Measurements from ENCODE around the gene PI16.
"Not testable (repeated sequence)": the region's sequence is repeated elsewhere in the genome, so short reads cannot be mapped to it uniquely, and the experiment has no call there.

Gene PI16

DNA sequence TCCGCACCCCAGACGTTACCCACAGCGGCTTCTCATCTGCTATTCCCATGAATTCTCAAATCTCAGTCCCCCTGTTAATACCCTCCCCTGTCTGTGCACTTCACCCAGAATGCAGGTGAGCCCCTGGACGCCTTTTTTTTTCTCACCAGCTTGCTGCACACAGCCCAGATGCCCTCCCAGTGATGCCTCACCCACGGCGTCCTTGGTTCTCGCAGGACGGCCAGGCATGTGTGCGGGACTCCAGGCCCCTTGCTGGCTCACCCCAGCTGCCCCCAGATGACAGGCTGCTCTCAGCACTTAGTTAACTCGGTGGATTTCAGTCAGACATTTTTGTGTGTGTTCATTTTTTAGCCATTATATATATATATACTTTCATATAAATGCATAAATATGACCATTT, 25.4 kb upstream of the PI16 start:
- no peak for DNase-seq (ENCODE audit: low spot score)

DNA sequence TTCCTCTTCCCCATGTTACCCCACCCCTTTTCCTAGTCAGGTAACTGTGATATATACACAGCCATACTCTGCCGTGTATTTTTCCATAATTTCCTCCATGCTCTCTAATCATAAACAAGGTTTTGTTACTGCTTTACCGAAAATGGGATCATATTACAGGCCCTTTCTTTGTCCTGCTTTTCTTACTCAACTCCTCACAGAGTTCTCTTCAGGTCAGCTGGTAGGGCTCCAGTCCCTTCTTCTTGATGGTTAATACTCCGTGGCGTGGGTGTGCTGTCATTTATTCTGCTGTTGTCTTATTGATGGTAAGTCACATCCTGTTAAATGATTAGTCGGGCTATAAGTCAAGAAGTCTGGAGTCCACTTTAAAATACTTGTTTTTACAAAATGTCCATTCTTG, 24.9 kb upstream of the PI16 start:
- DNase-seq (ENCODE audit: low spot score): no peak

- DNase-seq (ENCODE audit: low spot score): no peak
Measured at GRCh38 chr6:36930483-36930882, 24.1 kb upstream of the PI16 start.

DNA sequence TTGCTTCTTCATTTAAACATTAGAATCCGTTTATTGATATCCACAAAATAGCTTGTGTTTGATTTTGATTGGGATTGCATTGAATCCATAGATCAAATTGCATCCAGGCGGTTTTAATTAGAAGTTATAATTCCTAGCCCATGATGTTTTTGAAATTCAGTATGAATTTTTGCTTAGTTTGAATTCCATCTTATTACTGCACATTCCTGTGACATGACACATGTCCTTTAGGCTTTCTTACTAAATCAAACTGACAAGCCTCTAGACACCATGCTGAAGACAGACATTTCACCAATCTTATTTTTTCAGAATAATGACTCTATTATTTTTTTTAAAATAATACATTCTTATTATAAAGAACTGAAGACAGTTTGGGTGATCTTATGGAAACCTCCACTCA, 21.4 kb upstream of the PI16 start:
- peak; percentile 42 for DNase-seq (ENCODE audit: low spot score)

DNA sequence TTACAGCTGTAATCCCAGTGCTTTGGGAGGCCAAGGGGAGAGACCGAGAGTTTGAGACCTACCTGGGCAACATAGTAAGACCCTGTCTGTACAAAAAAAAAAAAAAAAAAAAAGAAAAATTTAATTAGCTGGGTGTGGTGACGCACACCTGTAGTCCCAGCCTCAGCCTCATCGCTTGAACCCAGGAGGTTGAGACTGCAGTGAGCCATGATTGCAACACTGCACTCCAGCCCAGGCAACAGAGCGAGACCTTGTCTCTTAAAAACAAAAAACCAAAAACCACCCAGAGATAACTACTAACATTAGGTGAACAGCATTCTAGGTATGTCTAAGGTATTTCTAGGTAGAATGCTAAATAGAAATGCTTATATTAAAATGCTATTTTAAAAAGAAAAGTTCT, 21.0 kb upstream of the PI16 start:
- no peak for DNase-seq (ENCODE audit: low spot score)

DNA sequence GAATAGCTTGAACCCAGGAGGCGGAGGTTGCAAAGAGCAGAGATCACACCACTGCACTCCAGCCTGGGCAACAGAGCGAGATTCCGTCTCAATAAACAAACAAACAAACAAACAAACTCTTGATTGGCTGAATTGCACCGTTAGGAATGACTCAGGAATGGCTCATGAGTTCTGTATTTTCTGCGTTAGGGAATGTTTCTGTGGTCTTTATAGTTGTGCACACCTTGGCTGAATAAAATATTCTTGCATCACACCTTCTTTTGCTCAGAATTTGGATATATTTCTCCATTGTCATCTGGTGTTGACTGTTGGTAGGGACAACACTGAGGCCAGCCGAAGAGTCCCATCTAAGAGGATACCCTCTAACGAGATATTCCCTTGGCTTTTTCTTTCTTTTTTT, 19.6 kb upstream of the PI16 start:
- no peak for DNase-seq (ENCODE audit: low spot score)

DNA sequence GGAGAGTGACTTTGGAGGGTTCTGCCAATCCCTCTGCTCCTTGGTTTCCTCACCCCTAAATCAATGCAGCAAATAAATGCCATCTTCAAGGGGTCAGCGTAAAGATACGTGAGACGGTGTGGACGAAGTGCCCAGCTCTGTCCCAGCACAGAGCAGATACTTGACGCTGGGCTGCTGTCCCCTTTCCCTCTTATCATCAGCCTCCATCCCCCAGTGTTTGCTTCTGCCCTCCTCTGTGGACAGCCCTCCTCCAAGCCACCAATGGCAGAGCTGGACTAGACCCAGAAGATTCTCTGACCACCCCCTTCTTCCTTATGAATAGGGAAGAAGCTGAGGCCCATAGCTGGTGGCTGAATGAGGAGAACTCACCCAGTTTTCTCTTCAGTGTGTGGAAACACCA, 17.7 kb upstream of the PI16 start:
- DNase-seq (ENCODE audit: low spot score): no peak

DNA sequence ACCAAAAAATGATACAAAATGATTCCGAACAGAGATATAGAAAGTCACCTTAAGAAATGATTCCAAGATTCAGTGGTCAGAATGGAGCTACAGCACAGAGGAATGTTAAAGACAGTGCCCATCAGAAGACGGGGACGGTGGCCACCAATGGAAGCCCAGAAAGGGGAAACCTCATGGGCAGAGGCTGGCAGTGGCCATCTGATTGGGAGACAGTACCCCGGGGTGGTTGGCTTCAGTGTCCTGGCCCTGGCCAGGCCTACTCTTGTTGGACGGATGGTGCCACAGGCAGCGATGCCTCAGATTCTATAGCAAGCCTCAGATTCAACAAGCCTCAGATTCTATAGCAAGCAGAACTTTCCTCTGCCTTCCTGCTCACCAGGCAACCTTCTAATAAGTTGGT, 16.6 kb upstream of the PI16 start:
- DNase-seq (ENCODE audit: low spot score): no peak

DNA sequence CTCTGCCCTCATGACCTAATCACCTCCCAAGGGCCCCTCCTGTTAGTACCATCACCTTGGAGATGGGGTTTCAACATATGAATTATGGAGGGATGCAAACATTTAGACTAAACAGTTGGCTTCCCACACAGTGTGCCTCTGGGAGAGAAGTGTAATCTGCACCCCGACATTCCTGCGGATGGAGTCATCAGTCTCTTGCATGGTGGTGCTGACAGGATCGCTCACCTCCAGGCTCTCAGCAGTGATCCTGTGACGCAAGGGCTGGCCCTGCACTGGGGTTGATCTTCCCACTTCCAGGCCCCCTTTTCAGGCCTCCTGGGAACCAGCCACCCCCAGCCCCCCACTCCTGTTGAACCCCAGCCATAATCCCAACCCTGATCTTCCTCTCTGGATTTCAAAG, 16.0 kb upstream of the PI16 start:
- DNase-seq (ENCODE audit: low spot score): peak; percentile 26

GRCh38 chr6:36939005-36939404, 15.5 kb upstream of the PI16 start:
- not testable (repeated sequence) for DNase-seq (ENCODE audit: low spot score)

GRCh38 chr6:36940027-36940426, 14.5 kb upstream of the PI16 start:
- no peak for DNase-seq (ENCODE audit: low spot score)

GRCh38 chr6:36941561-36941960, 13.0 kb upstream of the PI16 start:
- DNase-seq (ENCODE audit: low spot score): not testable (repeated sequence)

- DNase-seq (ENCODE audit: low spot score): not testable (repeated sequence)
Measured at GRCh38 chr6:36942329-36942728, 12.2 kb upstream of the PI16 start.

GRCh38 chr6:36944650-36945049, 9.9 kb upstream of the PI16 start:
- no peak for DNase-seq (ENCODE audit: low spot score)

DNA sequence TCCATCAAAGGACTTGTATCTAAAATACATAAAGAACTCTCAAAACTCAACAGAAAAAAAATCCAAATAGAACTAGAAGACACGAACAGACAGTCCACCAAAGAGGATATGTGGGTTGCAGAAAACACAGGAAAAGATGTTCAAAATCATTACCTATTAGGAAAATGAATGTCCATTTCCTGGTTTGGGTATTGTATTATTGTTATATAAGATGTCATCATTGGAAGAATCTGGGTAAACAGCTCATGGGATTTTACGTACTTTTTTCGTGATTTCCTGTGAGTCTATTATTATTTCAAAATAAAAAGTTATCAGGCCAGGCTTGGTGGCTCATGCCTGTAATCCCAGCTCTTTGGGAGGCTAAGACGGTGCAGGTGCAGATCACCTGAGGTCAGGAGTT, 9.2 kb upstream of the PI16 start:
- DNase-seq (ENCODE audit: low spot score): no peak

DNA sequence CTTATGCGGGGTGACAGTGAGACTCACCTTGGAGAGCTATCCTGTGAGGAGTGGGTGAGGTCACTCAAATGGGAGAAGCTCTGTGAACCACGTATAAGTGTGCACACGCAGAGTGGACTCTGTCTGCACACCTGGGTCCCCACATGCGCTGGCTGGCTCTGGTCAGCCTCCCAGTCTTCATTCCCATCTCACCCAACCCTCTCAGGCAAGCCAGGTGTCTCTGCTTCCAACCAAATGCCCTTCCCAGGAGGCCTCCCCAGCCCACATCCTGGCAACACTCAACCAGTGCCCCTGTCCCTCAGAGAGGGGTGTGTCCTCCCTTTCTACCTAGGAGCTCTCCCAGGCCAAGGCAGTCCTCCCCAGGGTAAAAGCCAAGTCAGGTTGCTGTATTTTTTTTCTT, 8.0 kb upstream of the PI16 start:
- no peak for DNase-seq (ENCODE audit: low spot score)

DNA sequence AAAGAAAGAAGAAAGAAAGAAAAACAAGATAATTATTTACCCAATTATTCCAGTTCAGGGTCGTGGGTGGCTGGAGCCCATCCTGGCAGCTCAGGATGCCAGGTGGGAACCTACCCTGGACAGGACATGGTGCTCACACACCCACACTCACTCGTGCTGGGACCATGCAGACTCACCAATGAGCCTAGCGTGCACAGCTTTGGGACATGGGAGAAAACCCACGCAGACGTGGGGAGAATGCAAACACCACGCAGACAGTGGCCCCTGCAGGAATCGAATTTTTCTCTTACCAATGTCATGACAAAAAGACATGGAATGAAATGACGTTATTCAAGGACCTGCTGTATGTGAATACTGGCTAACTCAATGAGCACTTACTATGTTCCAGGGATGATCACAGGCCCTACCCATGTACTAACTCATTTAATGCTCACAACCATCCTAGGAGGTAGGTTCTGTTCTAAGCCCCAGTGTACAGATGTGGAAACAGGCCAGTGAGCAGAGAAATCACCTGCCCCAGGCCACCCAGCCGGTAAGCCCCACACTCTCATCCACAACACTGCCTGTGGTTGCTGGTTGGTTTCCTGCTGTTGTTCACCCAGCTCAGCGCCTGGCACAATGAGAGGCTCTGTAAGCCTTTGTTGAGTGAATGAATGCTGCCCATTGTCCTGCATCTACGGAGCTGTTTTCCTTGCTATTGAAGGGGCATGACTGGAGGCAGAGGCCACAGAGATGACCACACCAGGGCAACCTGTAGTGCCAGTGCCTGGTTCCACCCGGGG, 6.8 kb upstream of the PI16 start:
- no peak for DNase-seq (ENCODE audit: low spot score)

- DNase-seq (ENCODE audit: low spot score): not testable (repeated sequence)
Measured at GRCh38 chr6:36949076-36949475, 5.5 kb upstream of the PI16 start.

DNA sequence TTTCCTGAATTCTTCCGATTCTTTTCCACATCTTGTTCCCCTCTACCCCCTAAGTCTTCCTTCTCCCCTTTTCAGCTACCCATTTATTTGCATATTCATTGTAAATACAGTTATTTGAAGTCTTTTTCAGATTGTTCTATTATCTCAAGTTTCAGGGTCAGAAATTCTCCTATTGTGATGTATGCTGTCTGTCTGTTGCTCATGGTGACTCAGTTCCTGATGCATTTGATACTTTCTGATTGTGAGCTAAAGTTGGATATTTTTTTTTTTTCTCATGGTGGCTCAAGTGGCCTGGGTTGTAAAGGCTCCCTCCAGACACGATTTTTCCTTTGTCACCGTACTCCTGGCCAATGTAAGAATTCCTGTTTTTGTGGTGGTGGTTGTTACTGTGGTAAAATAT, 4.9 kb upstream of the PI16 start:
- DNase-seq (ENCODE audit: low spot score): peak; percentile 78

GRCh38 chr6:36953931-36954261, 642 bp upstream of the PI16 start:
- no peak for DNase-seq (ENCODE audit: low spot score)

DNA sequence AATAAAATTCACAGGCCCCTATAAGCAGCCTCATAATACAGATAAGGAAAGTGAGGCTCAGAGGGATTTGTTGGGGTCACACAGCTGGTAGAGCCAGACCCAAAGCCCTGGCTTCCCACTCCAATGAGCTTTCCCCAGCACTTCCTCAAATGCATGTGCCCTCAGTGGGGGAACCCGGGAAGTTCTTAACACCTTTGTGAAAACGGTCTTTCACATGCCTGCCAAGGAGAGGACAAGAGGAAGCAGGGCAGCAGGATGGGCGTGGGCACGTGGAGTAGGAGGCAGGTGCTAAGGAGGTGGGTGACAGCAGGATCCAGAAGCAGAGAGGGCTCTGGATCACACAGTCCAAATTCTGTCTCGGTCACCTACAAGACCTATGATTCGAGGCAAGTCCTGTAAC, 598 bp downstream of the PI16 start:
- DNase-seq (ENCODE audit: low spot score): no peak

DNA sequence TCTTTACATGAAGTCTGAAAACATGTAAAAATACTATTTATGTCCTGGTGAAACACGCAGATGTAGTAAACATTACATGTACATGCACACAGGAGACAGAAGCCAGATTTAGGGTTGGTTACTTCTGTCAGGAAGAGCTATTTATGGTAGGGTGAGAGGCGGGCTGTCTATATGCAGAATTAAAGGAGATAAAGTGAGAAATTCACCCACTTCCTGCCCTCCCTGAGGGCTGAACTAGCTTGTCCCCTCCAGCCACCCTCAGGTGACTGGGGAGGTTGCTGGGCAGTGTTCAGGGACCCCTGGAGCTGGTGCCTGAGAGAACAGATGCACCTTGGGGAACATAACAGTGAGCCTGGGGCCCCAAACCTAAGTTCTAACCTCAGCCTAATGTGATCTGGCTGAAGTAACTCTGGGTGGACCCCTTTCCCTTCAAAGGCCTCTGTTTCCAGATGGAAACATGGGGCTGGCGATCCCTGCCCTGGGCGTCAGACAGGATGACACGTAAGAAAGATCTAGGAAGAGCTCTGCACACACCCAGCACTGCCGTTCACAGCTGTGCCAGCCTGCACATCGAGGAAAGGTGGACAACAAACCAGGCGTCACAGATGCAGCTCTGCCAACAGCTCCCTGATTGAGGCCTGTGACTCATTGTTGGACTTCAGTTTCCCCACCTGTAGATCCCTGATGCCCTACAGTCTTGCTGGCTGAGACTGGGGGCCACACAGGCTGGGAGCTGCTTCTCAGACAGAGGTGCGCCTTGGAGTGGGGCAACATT, 1.3 kb downstream of the PI16 start:
- no peak for DNase-seq (ENCODE audit: low spot score)

- DNase-seq (ENCODE audit: low spot score): no peak
Measured at GRCh38 chr6:36956446-36956820, 1.9 kb downstream of the PI16 start.

DNA sequence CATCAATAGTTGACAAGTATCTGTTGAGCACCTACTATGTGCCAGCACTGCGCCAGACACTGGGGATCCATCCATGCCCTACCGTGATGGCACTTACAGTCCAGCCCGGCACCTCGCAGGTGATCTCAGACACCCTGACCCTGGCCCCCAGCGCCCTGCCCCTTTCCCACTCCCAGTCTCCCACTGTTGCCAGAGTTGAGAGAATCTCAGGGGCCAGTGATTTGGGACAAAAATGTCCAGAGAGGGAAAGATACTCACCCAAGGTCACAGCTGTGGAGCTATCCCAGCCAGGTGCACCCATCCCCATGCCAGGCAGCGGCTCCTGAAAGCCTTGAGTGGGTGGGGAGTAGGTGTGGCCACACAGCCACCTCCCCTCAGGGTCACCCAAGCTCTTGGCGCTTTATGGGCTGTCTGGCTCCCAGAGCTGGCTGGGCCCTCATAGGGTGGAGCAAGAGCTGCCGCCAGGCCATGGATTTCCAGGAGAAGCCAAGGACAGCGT, 3.3 kb downstream of the PI16 start:
- no peak for DNase-seq (ENCODE audit: low spot score)
